ENCODE measurements around the gene NFE2L2.

DNA sequence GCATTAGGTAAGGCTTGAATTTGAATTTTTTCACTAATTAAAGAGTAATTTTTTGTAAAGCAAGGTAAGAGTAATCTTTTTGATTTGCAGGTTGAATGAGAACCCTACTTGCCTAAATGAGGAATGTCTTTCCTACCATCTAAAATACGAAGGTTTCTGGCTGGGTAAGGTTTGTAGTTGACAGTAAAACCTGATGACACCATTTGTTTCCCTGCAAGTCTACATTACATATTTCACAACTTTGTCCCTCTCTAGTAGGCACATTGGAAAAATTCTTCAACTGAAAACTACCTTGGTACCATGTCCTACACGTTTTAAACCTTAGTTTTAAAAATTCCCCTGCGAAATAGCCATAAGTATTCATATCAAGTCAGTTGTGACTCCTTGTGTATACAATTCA, 42.6 kb downstream of the NFE2L2 start:
- TF ChIP-seq SETDB1 (IDR thresholded peaks at IDR 0.05; ENCODE audit: low read length) (no peak), CTCF (IDR thresholded peaks at IDR 0.05 in 2 of 3, conservative IDR thresholded peaks at IDR 0.05 in 1 of 3; ENCODE audit: insufficient read depth in 2 of 3, low read depth in 1 of 3, low read length in 3 of 3) (no peak), NBN (IDR thresholded peaks at IDR 0.05; ENCODE audit: low read depth) (no peak), HDAC2 (IDR thresholded peaks at IDR 0.05) (no peak), ZBTB8A (IDR thresholded peaks at IDR 0.05; ENCODE audit: partially characterized antibody) (no peak), FOXK2 (conservative IDR thresholded peaks at IDR 0.05 in 1 of 2, IDR thresholded peaks at IDR 0.05 in 1 of 2; ENCODE audit: low read depth in 2 of 2) (no peak), HDGF (IDR thresholded peaks at IDR 0.05) (no peak)
- TF ChIP-seq, protein P1, sequence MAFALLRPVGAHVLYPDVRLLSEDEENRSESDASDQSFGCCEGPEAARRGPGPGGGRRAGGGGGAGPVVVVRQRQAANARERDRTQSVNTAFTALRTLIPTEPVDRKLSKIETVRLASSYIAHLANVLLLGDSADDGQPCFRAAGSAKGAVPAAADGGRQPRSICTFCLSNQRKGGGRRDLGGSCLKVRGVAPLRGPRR (CRISPR knock-in tag; IDR thresholded peaks at IDR 0.05), result no peak

All from K562 (cell line).